T-helper 17 cell (primary cell): Measurements from ENCODE around the gene CCDC117. TPM values are rescaled to one million over a fixed set of nuclear protein-coding genes. Genes with fewer than 3 reads are reported as not detected.
"Not testable (repeated sequence)": the region's sequence is repeated elsewhere in the genome, so short reads cannot be mapped to it uniquely, and the experiment has no call there.

Experiments used
- ATAC-seq: fragments of 150-1000 bp; cut with Tn5 transposase; 2 replicates; pipeline ENCODE4 v1.10.0; 2021; ENCODE audit warnings: mild to moderate bottlenecking, moderate library complexity
- DNase-seq, 3 donors: peaks; one replicate each; pipeline versions ENCODE4 v3.0.0 to v3.0.0-alpha.2; 2020 to 2021
- H3K9me3 ChIP-seq: one replicate; pipeline ENCODE4 v1.7.0; 2013; ENCODE audit warnings: low read length, mild to moderate bottlenecking; ENCODE audit not compliant: control insufficient read depth, poor library complexity, severe bottlenecking
- H3K27ac Mint-ChIP-seq: one replicate; pipeline ENCODE4 v1.8.0; 2022; ENCODE audit warnings: mild to moderate bottlenecking, moderate library complexity, mixed read lengths
- H3K27me3 Mint-ChIP-seq: one replicate; pipeline ENCODE4 v1.8.0; 2022; ENCODE audit warnings: mixed read lengths
- H3K36me3 Mint-ChIP-seq: one replicate; pipeline ENCODE4 v1.8.0; 2022; ENCODE audit warnings: low read depth, mixed read lengths
- H3K4me1 Mint-ChIP-seq: one replicate; pipeline ENCODE4 v1.8.0; 2022; ENCODE audit warnings: mild to moderate bottlenecking, mixed read lengths
- H3K4me3 Mint-ChIP-seq: one replicate; pipeline ENCODE4 v1.8.0; 2022; ENCODE audit warnings: mild to moderate bottlenecking, moderate library complexity, mixed read lengths
- total RNA-seq, 4 donors: library from RNA in 2 of 4; stranded (reverse) in 2 of 4; gene quantifications; one replicate each; pipeline ENCODE4 v1.2.3 and lab custom pipeline; 2022 to 2026

Gene CCDC117
- total RNA-seq, 2 donors from 2014 or later = 13.9 to 24.5 TPM

DNA sequence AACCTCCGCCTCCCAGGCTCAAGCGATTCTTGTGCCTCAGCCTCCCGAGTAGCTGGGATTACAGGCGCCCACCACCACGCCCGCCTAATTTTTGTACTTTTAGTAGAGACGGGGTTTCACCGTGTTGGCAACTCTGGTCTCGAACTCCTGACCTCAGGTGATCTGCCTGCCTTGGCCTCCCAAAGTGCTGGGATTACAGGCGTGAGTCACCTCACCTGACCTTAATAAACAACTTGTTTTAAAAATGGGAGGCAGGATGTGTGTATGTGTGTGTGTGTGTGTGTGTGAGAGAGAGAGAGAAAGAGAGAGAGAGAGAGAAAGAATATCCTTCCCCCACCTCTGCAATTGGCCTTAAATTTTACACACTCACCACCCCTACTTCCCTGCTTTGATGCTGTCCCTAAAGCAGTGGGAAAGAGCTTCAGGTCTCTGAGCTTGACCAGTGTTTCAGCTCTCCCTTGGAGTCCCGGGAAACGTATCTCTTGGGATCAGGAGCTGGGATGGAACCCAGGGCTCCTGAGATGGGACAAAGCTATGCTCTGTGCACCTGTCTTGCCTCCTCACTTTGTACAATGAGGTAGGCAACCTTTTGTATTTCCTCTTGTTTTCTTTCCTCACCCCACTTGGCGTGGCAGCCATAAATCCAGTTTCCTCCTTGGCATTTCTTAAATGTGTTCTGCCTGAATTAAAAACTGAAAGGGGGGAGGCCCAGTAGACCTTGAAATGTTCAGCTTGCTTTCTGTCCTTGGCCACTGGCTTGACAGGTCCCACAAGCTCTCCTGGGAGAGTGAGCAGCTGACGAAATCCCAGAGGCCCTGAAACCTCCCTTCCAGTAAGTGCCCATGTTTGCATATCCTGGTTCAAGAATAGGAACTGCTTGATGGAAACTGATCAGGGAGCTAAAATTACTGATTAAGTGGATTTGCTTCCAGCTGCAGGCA is 45.7 kb downstream of the CCDC117 start:
- H3K4me3 Mint-ChIP-seq = peak overlapping the region; percentile 62
- ATAC-seq = no peak
- H3K36me3 Mint-ChIP-seq = peaks cover 2% of the 10 kb centered on the region
- peaks cover 58% of the 10 kb centered on the region for H3K4me1 Mint-ChIP-seq
- H3K27me3 Mint-ChIP-seq = no peaks in the 10 kb centered on the region
- H3K9me3 ChIP-seq = no peaks in the 10 kb centered on the region
- H3K27ac Mint-ChIP-seq = peak overlapping the region; percentile 72
- no peak for DNase-seq

DNA sequence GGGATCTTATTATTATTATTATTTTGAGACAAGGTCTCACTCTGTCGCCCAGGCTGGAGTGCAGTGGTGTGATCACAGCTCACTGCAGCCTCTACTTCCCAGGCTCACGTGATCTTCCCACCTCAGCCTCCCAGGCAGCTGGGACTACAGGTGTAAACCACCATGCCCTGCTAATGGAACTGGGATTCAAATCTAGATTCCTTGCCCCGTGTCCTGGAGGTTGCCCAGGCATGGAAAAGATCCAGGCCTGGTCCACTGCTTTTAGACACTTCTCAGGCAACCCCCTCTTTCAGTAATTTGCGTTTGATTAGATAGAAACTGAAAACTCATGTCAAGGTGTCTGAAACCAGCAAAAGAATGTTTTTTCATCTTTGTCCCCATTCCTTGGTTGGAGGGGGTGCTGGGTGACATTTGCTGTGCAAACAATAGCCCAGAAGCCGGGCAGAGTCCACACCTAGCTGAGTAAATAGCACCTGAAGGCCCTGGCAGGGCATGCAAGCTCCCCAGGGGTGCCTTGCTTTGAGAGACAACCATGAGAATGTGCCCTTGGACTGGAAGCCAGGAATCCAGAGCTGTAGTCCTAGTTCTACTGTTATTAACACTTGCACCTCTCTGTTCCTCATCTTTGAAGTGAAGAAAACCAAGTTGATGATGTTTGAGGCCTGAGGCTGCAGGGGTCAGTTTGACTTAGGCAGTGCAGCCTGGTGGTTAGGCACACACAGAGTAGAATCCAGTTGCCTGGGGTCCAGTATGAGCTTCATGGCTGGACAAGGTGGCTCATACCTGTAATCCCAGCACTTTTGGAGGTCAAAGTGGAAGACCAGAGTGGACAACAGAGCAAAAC is 47.0 kb downstream of the CCDC117 start:
- H3K27ac Mint-ChIP-seq = peak overlapping the region; percentile 29
- no peaks in the 10 kb centered on the region for H3K9me3 ChIP-seq
- H3K4me1 Mint-ChIP-seq = peaks cover 56% of the 10 kb centered on the region
- ATAC-seq = no peak
- DNase-seq = no peak
- H3K4me3 Mint-ChIP-seq = peak overlapping the region; percentile 58
- H3K36me3 Mint-ChIP-seq = peaks cover 2% of the 10 kb centered on the region
- H3K27me3 Mint-ChIP-seq = no peaks in the 10 kb centered on the region

DNA sequence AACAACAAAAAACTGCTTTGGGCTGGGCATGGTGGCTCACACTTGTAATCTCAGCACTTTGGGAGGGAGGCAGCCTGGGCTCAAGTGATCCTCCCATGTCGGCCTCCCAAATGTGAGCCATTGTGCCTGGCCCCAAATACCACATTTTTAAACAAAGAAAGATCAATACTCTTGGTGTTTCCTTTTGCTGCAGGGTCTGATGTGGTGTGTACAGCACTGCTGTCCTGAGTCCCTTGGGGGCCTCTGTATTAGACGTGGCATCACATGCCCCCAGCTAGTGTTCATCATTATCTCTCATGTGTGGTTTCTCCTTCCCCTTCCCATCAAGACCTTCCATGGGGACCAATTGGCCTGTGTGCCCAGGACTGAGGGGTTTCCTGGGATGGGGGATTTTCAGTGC is 48.4 kb downstream of the CCDC117 start:
- no peak for DNase-seq
- Mint-ChIP-seq H3K4me3 (no peak overlapping the region), H3K27ac (peak overlapping the region; percentile 89), H3K27me3 (no peaks in the 10 kb centered on the region), H3K36me3 (peaks cover 2% of the 10 kb centered on the region), H3K4me1 (peaks cover 52% of the 10 kb centered on the region)
- ATAC-seq = no peak
- no peaks in the 10 kb centered on the region for H3K9me3 ChIP-seq

DNA sequence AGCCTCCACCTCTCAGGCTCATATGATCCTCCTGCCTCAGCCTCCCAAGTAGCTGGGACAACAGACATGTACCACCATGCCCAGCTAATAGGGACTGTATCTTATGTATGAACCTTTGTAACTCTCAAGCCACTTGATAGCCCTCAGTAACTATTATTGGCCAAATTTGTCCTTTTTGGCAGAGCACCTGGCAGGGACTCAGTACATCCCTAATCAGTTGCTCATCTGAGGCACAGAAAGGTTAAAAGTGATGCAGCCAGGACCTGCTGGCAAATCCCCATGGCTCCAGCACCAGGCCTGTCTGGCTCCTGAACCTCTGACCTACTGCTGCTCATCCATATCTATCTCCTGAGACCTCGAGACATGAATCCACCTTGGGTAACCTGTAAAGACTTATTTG is 49.0 kb downstream of the CCDC117 start:
- no peaks in the 10 kb centered on the region for H3K9me3 ChIP-seq
- no peak for DNase-seq
- peak overlapping the region; percentile 89 for H3K27ac Mint-ChIP-seq
- no peaks in the 10 kb centered on the region for H3K27me3 Mint-ChIP-seq
- H3K36me3 Mint-ChIP-seq = peaks cover 2% of the 10 kb centered on the region
- no peak overlapping the region for H3K4me3 Mint-ChIP-seq
- ATAC-seq = no peak
- H3K4me1 Mint-ChIP-seq = peaks cover 52% of the 10 kb centered on the region

DNA sequence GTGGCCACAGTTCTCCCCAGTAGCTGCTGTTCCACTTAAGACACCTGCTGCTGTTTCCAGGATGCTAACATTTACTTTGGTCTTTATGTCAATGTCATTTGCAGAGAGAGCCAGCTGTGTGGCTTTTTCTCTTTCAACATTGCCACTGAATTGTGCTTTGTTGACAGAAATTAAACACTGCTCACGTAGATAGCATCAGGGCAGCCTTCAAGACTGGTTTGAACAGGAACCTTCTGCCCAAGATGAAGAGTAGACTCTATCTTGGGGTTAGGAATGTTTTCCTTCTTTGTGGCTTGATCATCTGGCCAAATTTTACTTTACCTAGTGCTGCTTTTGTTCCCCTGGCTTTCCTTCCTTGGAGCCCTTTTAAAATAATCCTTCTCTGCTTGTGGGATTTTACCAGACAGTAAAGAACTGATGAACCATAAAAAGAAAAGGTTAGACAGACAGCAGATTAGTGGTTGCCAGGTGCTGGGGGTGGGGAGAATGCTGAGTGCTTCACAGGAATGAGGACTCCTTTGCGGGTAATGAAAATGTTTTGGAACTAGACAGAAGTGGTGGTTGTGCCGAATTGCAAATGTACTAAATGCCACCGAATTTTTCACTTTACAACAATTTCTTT is 50.5 kb downstream of the CCDC117 start:
- H3K4me3 Mint-ChIP-seq = peak overlapping the region; percentile 71
- H3K27me3 Mint-ChIP-seq = no peaks in the 10 kb centered on the region
- peaks cover 46% of the 10 kb centered on the region for H3K4me1 Mint-ChIP-seq
- ATAC-seq = peak; percentile 89
- H3K27ac Mint-ChIP-seq = peak overlapping the region; percentile 89
- peaks cover 2% of the 10 kb centered on the region for H3K36me3 Mint-ChIP-seq
- no peak for DNase-seq
- no peaks in the 10 kb centered on the region for H3K9me3 ChIP-seq

DNA sequence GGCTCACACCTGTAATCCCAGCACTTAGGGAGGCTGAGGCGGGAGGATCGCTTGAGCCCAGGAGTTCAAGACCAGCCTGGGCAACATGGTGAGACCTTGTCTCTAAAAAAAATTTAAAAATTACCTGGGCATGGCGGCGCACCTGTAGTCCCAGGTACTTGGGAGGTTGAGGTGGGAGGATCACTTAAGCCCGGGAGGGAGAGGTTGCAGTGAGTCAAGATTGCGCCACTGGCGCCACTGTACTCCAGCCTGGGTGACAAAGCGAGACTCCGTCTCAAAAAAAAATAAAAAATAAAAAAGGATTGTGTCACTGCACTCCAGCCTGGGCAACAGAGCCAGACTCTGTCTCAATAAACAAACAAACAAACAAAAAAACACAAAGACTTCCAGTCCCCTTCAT is 52.0 kb downstream of the CCDC117 start:
- H3K9me3 ChIP-seq, DNase-seq, H3K27me3 Mint-ChIP-seq, H3K36me3 Mint-ChIP-seq, H3K4me3 Mint-ChIP-seq, ATAC-seq: not testable (repeated sequence)
- peak overlapping the region; percentile 70 for H3K27ac Mint-ChIP-seq
- peaks cover 42% of the 10 kb centered on the region for H3K4me1 Mint-ChIP-seq

DNA sequence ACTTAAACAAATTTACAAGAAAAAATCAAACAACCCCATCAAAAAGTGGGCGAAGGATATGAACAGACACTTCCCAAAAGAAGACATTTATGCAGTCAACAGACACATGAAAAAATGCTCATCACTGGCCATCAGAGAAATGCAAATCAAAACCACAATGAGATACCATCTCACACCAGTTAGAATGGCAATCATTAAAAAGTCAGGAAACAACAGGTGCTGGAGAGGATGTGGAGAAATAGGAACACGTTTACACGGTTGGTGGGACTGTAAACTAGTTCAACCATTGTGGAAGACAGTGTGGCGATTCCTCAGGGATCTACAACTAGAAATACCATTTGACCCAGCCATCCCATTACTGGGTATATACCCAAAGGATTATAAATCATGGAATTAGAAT is 53.9 kb downstream of the CCDC117 start:
- H3K4me1 Mint-ChIP-seq = peaks cover 33% of the 10 kb centered on the region
- ATAC-seq, H3K27me3 Mint-ChIP-seq, H3K36me3 Mint-ChIP-seq, H3K27ac Mint-ChIP-seq, H3K9me3 ChIP-seq, DNase-seq, H3K4me3 Mint-ChIP-seq: not testable (repeated sequence)

DNA sequence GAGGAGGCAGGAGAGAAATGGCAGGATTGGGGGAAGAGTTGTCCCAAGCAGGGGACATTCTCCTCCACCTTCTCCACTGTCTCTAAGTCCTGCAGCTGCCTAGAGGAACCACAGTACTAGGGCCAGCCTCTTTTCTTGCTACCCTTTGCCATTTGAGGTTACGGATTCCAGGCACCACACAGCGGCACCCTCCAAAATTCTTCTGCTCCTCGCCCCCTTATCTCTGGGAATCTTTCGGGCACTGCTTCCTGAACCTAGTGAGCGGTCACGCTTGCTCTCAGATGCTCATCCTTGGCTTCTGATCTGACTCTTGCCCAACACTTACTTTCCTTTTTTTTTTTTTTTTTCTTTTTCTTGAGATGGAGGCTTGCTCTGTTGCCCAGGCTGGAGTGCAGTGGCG is 54.4 kb downstream of the CCDC117 start:
- H3K4me1 Mint-ChIP-seq = peaks cover 29% of the 10 kb centered on the region
- ATAC-seq (no peak), DNase-seq (no peak)
- H3K36me3 Mint-ChIP-seq = peaks cover 6% of the 10 kb centered on the region
- H3K27me3 Mint-ChIP-seq = no peaks in the 10 kb centered on the region
- H3K27ac Mint-ChIP-seq = peak overlapping the region; percentile 60
- no peak overlapping the region for H3K4me3 Mint-ChIP-seq
- H3K9me3 ChIP-seq = no peaks in the 10 kb centered on the region

DNA sequence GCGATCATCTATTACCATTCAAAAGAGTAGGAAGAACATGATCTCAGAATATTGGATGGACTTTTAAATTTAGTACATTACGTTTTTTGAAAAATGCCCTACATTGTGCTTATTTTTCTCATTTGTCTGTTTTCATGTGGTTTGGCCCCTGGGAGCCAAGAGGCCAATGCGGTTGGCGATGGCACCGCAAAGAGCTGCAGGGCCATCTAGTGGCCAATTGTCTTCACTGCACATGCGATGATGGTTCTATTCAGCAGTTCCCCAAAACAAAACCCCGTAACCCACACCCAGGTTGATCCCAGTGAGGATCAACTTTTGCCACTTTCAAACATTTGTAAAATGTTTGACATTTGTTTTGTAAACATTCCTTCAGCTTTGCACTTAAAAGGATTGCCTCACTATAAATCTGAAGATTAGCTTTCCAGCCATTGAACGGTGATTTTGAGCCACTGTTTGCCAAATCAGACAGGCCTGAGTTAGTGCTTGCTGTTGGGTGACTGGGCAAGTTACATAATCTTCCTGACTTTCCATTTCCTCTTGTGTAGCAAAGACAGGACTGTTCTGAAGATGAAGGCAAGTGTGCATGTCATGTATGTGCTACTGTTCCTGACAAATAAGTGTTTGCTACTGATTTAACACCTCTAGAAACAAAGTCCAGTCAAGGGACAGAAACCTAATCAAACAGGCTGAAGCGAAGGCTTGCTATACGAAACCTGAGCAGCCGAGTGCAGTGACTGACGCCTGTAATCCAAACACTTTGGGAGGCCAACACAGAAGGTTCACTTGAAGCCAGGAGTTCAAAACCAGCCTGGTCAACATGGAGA is 57.1 kb downstream of the CCDC117 start:
- no peaks in the 10 kb centered on the region for H3K9me3 ChIP-seq
- H3K4me3 Mint-ChIP-seq = peak overlapping the region; percentile 43
- H3K4me1 Mint-ChIP-seq = peaks cover 14% of the 10 kb centered on the region

DNA sequence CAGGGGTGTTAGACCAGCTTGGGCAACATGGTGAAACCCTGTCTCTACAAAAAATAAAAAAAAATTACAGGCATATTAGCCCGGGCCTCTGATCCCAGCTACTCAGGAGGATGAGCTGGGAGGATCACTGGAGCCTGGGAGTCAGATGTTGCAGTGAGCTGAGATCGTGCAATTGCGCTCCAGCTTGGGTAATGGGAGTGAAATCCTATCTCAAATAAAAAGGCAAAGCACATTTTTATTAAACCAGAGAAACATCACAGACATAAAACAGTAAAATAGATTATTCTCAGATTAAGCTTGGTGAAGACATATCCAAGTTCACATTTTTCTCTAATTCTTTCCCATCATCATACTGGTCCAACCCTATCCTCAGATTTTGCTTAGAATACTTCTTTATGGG is 57.9 kb downstream of the CCDC117 start:
- no peaks in the 10 kb centered on the region for H3K9me3 ChIP-seq
- Mint-ChIP-seq H3K4me1 (peaks cover 17% of the 10 kb centered on the region), H3K27ac (no peak overlapping the region), H3K4me3 (no peak overlapping the region), H3K36me3 (peaks cover 9% of the 10 kb centered on the region), H3K27me3 (no peaks in the 10 kb centered on the region)
- DNase-seq = no peak
- no peak for ATAC-seq

More for the DNA sequence above, 57.1 kb downstream of the CCDC117 start:
- Mint-ChIP-seq H3K27me3 (no peaks in the 10 kb centered on the region), H3K27ac (peak overlapping the region; percentile 51), H3K36me3 (peaks cover 6% of the 10 kb centered on the region)
- ATAC-seq (peak; percentile 89), DNase-seq (peak; percentile 50 to 73 (median 57))

DNA sequence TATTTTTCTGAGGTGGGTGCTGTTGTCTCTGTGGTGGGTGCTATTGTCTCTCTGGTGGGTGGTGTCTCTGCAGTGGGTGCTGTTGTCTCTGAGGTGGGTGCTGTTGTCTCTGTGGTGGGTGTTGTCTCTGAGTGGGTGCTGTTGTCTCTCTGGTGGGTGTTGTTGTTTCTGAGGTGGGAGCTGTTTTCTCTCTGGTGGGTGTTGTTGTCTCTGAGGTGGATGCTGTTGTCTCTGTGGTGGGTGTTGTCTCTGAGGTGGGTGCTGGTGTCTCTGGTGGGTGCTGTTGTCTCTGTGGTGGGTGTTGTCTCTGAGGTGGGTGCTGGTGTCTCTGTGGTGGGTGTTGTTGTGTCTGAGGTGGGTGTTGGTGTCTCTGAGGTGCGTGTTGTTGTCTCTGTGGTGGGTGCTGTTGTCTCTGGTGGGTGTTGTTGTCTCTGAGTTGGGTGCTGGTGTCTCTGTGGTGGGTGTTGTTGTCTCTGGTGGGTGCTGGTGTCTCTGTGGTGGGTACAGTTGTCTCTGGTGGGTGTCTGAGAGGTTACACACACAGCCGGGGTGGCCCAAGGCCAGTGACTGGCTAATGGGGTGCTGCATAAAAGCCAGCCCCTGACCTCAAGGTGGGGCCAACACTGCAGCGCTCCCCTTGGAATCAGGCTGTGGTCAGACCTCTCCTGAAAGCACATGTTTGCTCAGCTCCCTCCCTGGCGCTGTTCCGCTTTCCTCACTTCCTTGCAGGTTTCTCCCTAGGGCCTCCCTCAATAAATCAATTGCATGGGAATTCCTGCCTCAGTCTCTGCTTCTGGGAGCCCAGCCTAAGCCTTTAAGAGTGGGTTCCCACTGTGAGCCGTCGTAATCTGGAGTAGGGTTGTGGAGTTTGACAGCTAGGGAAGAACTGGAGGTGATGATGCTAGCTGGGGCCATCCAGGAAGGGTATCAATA is 58.9 kb downstream of the CCDC117 start:
- Mint-ChIP-seq H3K4me3 (no peak overlapping the region), H3K27ac (peak overlapping the region; percentile 37), H3K4me1 (peaks cover 15% of the 10 kb centered on the region), H3K27me3 (no peaks in the 10 kb centered on the region), H3K36me3 (peaks cover 9% of the 10 kb centered on the region)
- ATAC-seq (no peak), DNase-seq (no peak)
- no peaks in the 10 kb centered on the region for H3K9me3 ChIP-seq
